Smooth muscle cell (in vitro differentiated cells): Measurements from ENCODE around the gene MEF2C. TPM values are rescaled to one million over a fixed set of nuclear protein-coding genes. Genes with fewer than 3 reads are reported as not detected.

Source experiments
- polyA plus RNA-seq: library from polyadenylated mRNA; unstranded; fragments of >200 nt; fragmentation: Nextera tagmentation; extraction: Ambion mirVana; gene quantifications from 2 replicates; pipeline ENCODE4 v1.2.1, GENCODE V29; 2016
- small RNA-seq: library from RNA; depleted of rRNA; stranded (forward); fragments of <200 nt; gene quantifications from one replicate; pipeline ENCODE3, GENCODE V24; 2014
- total RNA-seq: library from RNA; depleted of rRNA; stranded (reverse); fragments of >200 nt; gene quantifications from 2 replicates; pipeline ENCODE4 v1.2.3, GENCODE V29; 2014

Gene MEF2C
- total and polyA plus RNA-seq, 2 experiments from 2014 or later, result 11.4 to 14.0 TPM

Small RNAs within 50 kb of the gene (small RNA-seq; reads per million reads assigned to genes)
- gene AC008525.2, result not detected
